HepG2 (cell line): Measurements from ENCODE around the gene MFSD8. TPM values are rescaled to one million over a fixed set of nuclear protein-coding genes. Genes with fewer than 3 reads are reported as not detected.
A peak's percentile ranks its signal among the peaks of the same experiment; 100 is the strongest.

Source experiments
- ATAC-seq: fragments of 200-7000 bp; cut with Tn5 transposase; 3 replicates; pipeline ENCODE4 v1.9.1; 2020; ENCODE audit warnings: mild to moderate bottlenecking, moderate library complexity
- BruUV-seq: library from RNA; stranded (reverse); fragments of 400-500 nt; replicated peaks from 2 replicates; lab custom pipeline; 2021; lab: Mats Ljungman, UMichigan
- CTCF ChIA-PET: fragments of 300-600 bp; formaldehyde crosslinking; extraction: SDS; loops from one replicate; lab custom pipeline; 2021; ENCODE audit warnings: low total read pairs, inconsistent platforms, low intra/inter-chr PET ratio; lab: Yijun Ruan, JAX
- POLR2A ChIA-PET: fragments of 350-600 bp; sonication (Branson Sonifier 250); formaldehyde crosslinking; loops from one replicate; lab custom pipeline; 2020; ENCODE audit warnings: antibody characterized with exemption, inconsistent platforms; lab: Yijun Ruan, JAX
- DNase-seq: peaks from one replicate; pipeline ENCODE4 v3.0.0-alpha.2; 2015; ENCODE audit warnings: low spot score
- FAIRE-seq: peaks from 3 replicates; lab custom pipeline; 2011; peaks lifted over from hg19 to GRCh38; lab: Jason Lieb, UNC
- H2AFZ ChIP-seq: one replicate; pipeline ENCODE4 v1.6.1; 2011; ENCODE audit warnings: low read length, inconsistent platforms
- H3K27ac ChIP-seq: fragments of 300-600 bp; 3 replicates; pipeline ENCODE4 v1.8.0; 2011; ENCODE audit warnings: mixed run types, mild to moderate bottlenecking, mixed read lengths, low read length, inconsistent platforms; ENCODE audit not compliant: insufficient read depth; ENCODE audit errors: extremely low read length
- H3K27me3 ChIP-seq, 2 experiments: fragments of 200-600 bp in 1 of 2; 2 replicates in 1 of 2; 3 replicates in 1 of 2; pipeline versions ENCODE4 v1.6.0 to v1.8.0; 2011; ENCODE audit warnings: low read length in 2 of 2, mild to moderate bottlenecking in 2 of 2, moderate library complexity in 2 of 2, inconsistent platforms in 1 of 2; ENCODE audit not compliant: insufficient read depth in 2 of 2, control insufficient read depth in 1 of 2
- H3K36me3 ChIP-seq, 2 experiments: fragments of 200-600 bp in 1 of 2; replicated peaks in 1 of 2; 2 replicates in 1 of 2; 3 replicates in 1 of 2; pipeline versions ENCODE4 v1.5.1 to v1.8.0; 2011; ENCODE audit warnings: low read length in 2 of 2, inconsistent platforms in 1 of 2; ENCODE audit not compliant: insufficient read depth in 2 of 2, control insufficient read depth in 1 of 2
- H3K4me1 ChIP-seq: 2 replicates; pipeline ENCODE4 v1.5.1; 2012; ENCODE audit warnings: low read length, inconsistent platforms; ENCODE audit not compliant: insufficient read depth
- H3K4me2 ChIP-seq: 2 replicates; pipeline ENCODE4 v1.6.0; 2011; ENCODE audit warnings: low read depth, low read length, inconsistent platforms
- H3K4me3 ChIP-seq, 3 experiments: fragments of 200-600 bp in 1 of 3; sonication (generic), shearing (Covaris generic) in 1 of 3; replicated peaks in 1 of 3; 2 replicates each; pipeline ENCODE4 v1.5.1; 2011 to 2016; ENCODE audit warnings: low read length in 3 of 3, inconsistent platforms in 2 of 3, low read depth in 2 of 3, mild to moderate bottlenecking in 2 of 3, control low read depth in 1 of 3, mixed read lengths in 1 of 3; ENCODE audit not compliant: insufficient read depth in 1 of 3
- H3K79me2 ChIP-seq: one replicate; pipeline ENCODE4 v1.6.1; 2011; ENCODE audit warnings: low read length, inconsistent platforms; ENCODE audit not compliant: insufficient read depth
- H3K9ac ChIP-seq: 2 replicates; pipeline ENCODE4 v1.6.0; 2011; ENCODE audit warnings: mild to moderate bottlenecking, low read depth, low read length, inconsistent platforms; ENCODE audit not compliant: insufficient read depth
- H3K9me3 ChIP-seq: 2 replicates; pipeline ENCODE4 v1.5.1; 2012; ENCODE audit warnings: mild to moderate bottlenecking, low read length
- H4K20me1 ChIP-seq: 2 replicates; pipeline ENCODE4 v1.6.0; 2011; ENCODE audit warnings: inconsistent platforms, mild to moderate bottlenecking, low read length, moderate library complexity; ENCODE audit not compliant: insufficient read depth
- CBX1 ChIP-seq: IDR thresholded peaks from one replicate; pipeline ENCODE4 v1.6.1; 2016; ENCODE audit warnings: antibody characterized with exemption, low read depth
- CBX5 ChIP-seq: sonication (generic); formaldehyde crosslinking; IDR thresholded peaks from 2 replicates; pipeline ENCODE4 v1.4.0; 2020; ENCODE audit warnings: missing genetic modification reagents, borderline replicate concordance
- HNRNPLL ChIP-seq: fragments of 200-400 bp; formaldehyde crosslinking; IDR thresholded peaks from 2 replicates; pipeline ENCODE4 v1.6.1; 2017; ENCODE audit warnings: mild to moderate bottlenecking, low read depth, low read length; ENCODE audit not compliant: poor library complexity, severe bottlenecking
- HOXA9 ChIP-seq: sonication (generic); formaldehyde crosslinking; IDR thresholded peaks from 2 replicates; pipeline ENCODE4 v1.8.1; 2022; ENCODE audit warnings: missing genetic modification reagents, mild to moderate bottlenecking, moderate library complexity, borderline replicate concordance
- KLF13 ChIP-seq: sonication (generic); formaldehyde crosslinking; IDR thresholded peaks from 2 replicates; pipeline ENCODE4 v1.4.0; 2020; ENCODE audit warnings: mild to moderate bottlenecking, missing genetic modification reagents
- KLF15 ChIP-seq: sonication (generic); formaldehyde crosslinking; IDR thresholded peaks from 2 replicates; pipeline ENCODE4 v1.8.1; 2023; ENCODE audit warnings: borderline replicate concordance, mild to moderate bottlenecking, inconsistent platforms, missing genetic modification reagents, mixed read lengths
- KLF16 ChIP-seq, 2 experiments: sonication (generic) in 1 of 2; formaldehyde crosslinking in 1 of 2; IDR thresholded peaks; 2 replicates each; pipeline versions ENCODE4 v1.6.1 to v1.8.0; 2016 to 2023; ENCODE audit warnings: missing genetic modification reagents in 2 of 2, missing compliant biosample characterization in 1 of 2
- MIER3 ChIP-seq: IDR thresholded peaks from 2 replicates; pipeline ENCODE4 v1.6.1; 2016; ENCODE audit warnings: missing compliant biosample characterization, borderline replicate concordance
- RARG ChIP-seq: sonication (generic); formaldehyde crosslinking; IDR thresholded peaks from 2 replicates; pipeline ENCODE4 v1.4.0; 2020; ENCODE audit warnings: low read depth, mild to moderate bottlenecking, missing genetic modification reagents
- RNF219 ChIP-seq: sonication (generic); formaldehyde crosslinking; IDR thresholded peaks from 2 replicates; pipeline ENCODE4 v1.5.0; 2020; ENCODE audit warnings: mild to moderate bottlenecking, missing genetic modification reagents
- RXRA ChIP-seq: sonication (generic); formaldehyde crosslinking; IDR thresholded peaks from 2 replicates; pipeline ENCODE4 v1.5.1; 2020; ENCODE audit warnings: missing genetic modification reagents
- SMAD3 ChIP-seq: sonication (generic); formaldehyde crosslinking; IDR thresholded peaks from 2 replicates; pipeline ENCODE4 v1.4.0; 2020; ENCODE audit warnings: missing genetic modification reagents
- SNRNP70 ChIP-seq: fragments of 200-400 bp; formaldehyde crosslinking; IDR thresholded peaks from 2 replicates; pipeline ENCODE4 v1.6.1; 2017; ENCODE audit warnings: mild to moderate bottlenecking, low read depth, low read length, moderate library complexity
- THAP8 ChIP-seq: sonication (generic); formaldehyde crosslinking; IDR thresholded peaks from 2 replicates; pipeline ENCODE4 v1.5.1; 2020; ENCODE audit warnings: missing genetic modification reagents, mild to moderate bottlenecking, borderline replicate concordance
- WIZ ChIP-seq: sonication (generic); formaldehyde crosslinking; IDR thresholded peaks from 2 replicates; pipeline ENCODE4 v1.5.1; 2020; ENCODE audit warnings: mild to moderate bottlenecking, missing genetic modification reagents
- ZMYM4 ChIP-seq: sonication (generic); formaldehyde crosslinking; IDR thresholded peaks from 2 replicates; pipeline ENCODE4 v1.8.1; 2023; ENCODE audit warnings: mild to moderate bottlenecking, missing genetic modification reagents
- ZNF274 ChIP-seq: sonication (generic); formaldehyde crosslinking; IDR thresholded peaks from 2 replicates; pipeline ENCODE4 v1.5.1; 2020; ENCODE audit warnings: mild to moderate bottlenecking, missing genetic modification reagents
- ZNF484 ChIP-seq: sonication (generic); formaldehyde crosslinking; IDR thresholded peaks from 2 replicates; pipeline ENCODE4 v1.5.1; 2020; ENCODE audit warnings: mild to moderate bottlenecking, low read depth, missing genetic modification reagents, borderline replicate concordance
- ZNF644 ChIP-seq: IDR thresholded peaks from 2 replicates; pipeline ENCODE4 v1.6.1; 2016; ENCODE audit warnings: low read depth
- ZNF766 ChIP-seq: sonication (generic); formaldehyde crosslinking; IDR thresholded peaks from 2 replicates; pipeline ENCODE4 v1.5.0; 2020; ENCODE audit warnings: missing genetic modification reagents, borderline replicate concordance
- ZNF770 ChIP-seq: sonication (generic); formaldehyde crosslinking; IDR thresholded peaks from 2 replicates; pipeline ENCODE4 v1.5.0; 2020; ENCODE audit warnings: mild to moderate bottlenecking, missing genetic modification reagents
- WGBS: methylation state at CpG from one replicate; pipeline ENCODE4 v1.1.6; 2017; ENCODE audit warnings: low lambda C conversion rate; 5-methylcytosine and 5-hydroxymethylcytosine counted together
- in situ Hi-C: cut with HindIII; loops from 2 replicates; pipeline ENCODE4 v1.10.0; 2017; ENCODE audit warnings: low pct_unique_long_range_greater_than_20kb; ENCODE audit not compliant: extremely low pct_ligation_motif_present
- intact Hi-C: fragments of 100-400 bp; cut with micrococcal nuclease; formaldehyde crosslinking; loops from one replicate; pipeline ENCODE4 v1.10.0; 2022; ENCODE audit not compliant: unreplicated experiment
- polyA plus RNA-seq, 8 experiments: library from polyadenylated mRNA; depleted of rRNA in 3 of 8; stranded (reverse) in 7 of 8; unstranded in 1 of 8; fragments of >200 nt; fragmentation: Illumina TruSeq in 4 of 8; extraction: Trizol in 4 of 8; gene quantifications; 2 replicates each; pipeline versions ENCODE4 v1.2.1 to v1.2.3, GENCODE V29; 2011 to 2016; ENCODE audit warnings: low read depth in 4 of 8, missing spikeins in 1 of 8, mixed read lengths in 1 of 8; ENCODE audit not compliant: insufficient read depth in 1 of 8
- total RNA-seq, 5 experiments: library from RNA; depleted of rRNA; stranded (reverse); fragments of >200 nt; fragmentation: Illumina TruSeq; extraction: Trizol; gene quantifications; 2 replicates each; pipeline ENCODE4 v1.2.3, GENCODE V29; 2016; ENCODE audit warnings: low read depth in 1 of 5

The MFSD8 gene
- total and polyA plus RNA-seq, 2 of the 13 experiments (the other 11 are each of a cell fraction or from before 2014, with no cell fraction given) = 24.8 to 25.5 TPM

- no peak for TF ChIP-seq HOXA9
- TF ChIP-seq MIER3 = no peak; the same call in none of the 2 replicates
- no peak for TF ChIP-seq ZNF484
- TF ChIP-seq HNRNPLL = peak; percentile 77
- peak; percentile 97 for TF ChIP-seq ZMYM4 (CRISPR knock-in tag)
- peak; percentile 76; the same call in 1 of the 2 replicates for TF ChIP-seq SMAD3 (CRISPR knock-in tag)
- TF ChIP-seq KLF16 (CRISPR knock-in tag; IDR thresholded peaks at IDR 0.05) = peak in 1 of 2 experiments; percentile 49; a peak in 1 of 4 replicates
- TF ChIP-seq ZNF770 = peak; percentile 100
- peak; percentile 48; the same call in 1 of the 2 replicates for TF ChIP-seq ZNF274 (CRISPR knock-in tag)
- TF ChIP-seq RARG (CRISPR knock-in tag) = no peak
- TF ChIP-seq SNRNP70 = no peak
- TF ChIP-seq WIZ (CRISPR knock-in tag) = no peak
Measured at GRCh38 chr4:127965062-127965802, at the start of gene MFSD8, which contains the start of gene ABHD18 (continued).

- 88% methylated on average over 3 of the region's 3 CpGs for WGBS
- no peak overlapping the region for H3K4me3 ChIP-seq
- H4K20me1 ChIP-seq = no peaks in the 10 kb centered on the region
- POLR2A ChIA-PET = no interaction called here
- in situ Hi-C loops (no loop called here), intact Hi-C loops (no loop called here)
- H3K4me1 ChIP-seq = no peaks in the 10 kb centered on the region
- H3K27me3 ChIP-seq = no peaks in the 10 kb centered on the region
- H3K79me2 ChIP-seq = no peaks in the 10 kb centered on the region
- DNase-seq (no peak), FAIRE-seq (no peak), ATAC-seq (no peak)
- no TSS peak for BruUV-seq
- no peak for TF ChIP-seq RNF219 (CRISPR knock-in tag)
- no peak for TF ChIP-seq KLF13
- no peak for TF ChIP-seq RXRA
- no peak for TF ChIP-seq KLF15
- TF ChIP-seq CBX5 = no peak
- TF ChIP-seq ZNF644 = no peak
- no peak for TF ChIP-seq THAP8 (CRISPR knock-in tag)
- TF ChIP-seq ZNF766 (CRISPR knock-in tag) = no peak
- no peak for TF ChIP-seq CBX1
- H3K36me3 ChIP-seq = peaks cover 4 to 12% of the 10 kb centered on the region in 2 experiments; a peak in 1 of 5 replicates
- no peak overlapping the region for H2AFZ ChIP-seq
- H3K27ac ChIP-seq = no peak overlapping the region
- CTCF ChIA-PET = no interaction called here
- H3K4me2 ChIP-seq = no peak overlapping the region
- no peaks in the 10 kb centered on the region for H3K9me3 ChIP-seq
- no peak overlapping the region for H3K9ac ChIP-seq
Measured at GRCh38 chr4:128009428-128009827, 44.5 kb upstream of the MFSD8 start.
